GM12878 (cell line): ENCODE results near the gene IL36G. TPM values are rescaled to one million over a fixed set of nuclear protein-coding genes. Genes with fewer than 3 reads are reported as not detected.

Source experiments
- ATAC-seq: fragments of 200-7000 bp; cut with Tn5 transposase; 3 replicates; pipeline ENCODE4 v1.9.1; 2020; ENCODE audit warnings: mild to moderate bottlenecking, moderate library complexity
- BruUV-seq: library from RNA; stranded (reverse); fragments of 400-500 nt; replicated peaks from 2 replicates; lab custom pipeline; 2021; lab: Mats Ljungman, UMichigan
- CTCF ChIA-PET: fragments of 300-600 bp; sonication (Branson Sonifier 250); formaldehyde crosslinking; extraction: SDS; loops from one replicate; lab custom pipeline; 2021; ENCODE audit warnings: inconsistent platforms; lab: Yijun Ruan, JAX
- POLR2A ChIA-PET: fragments of 350-600 bp; formaldehyde crosslinking; extraction: SDS; loops from one replicate; lab custom pipeline; 2021; ENCODE audit warnings: inconsistent platforms; lab: Charles Lee
- RAD21 ChIA-PET: fragments of 300-600 bp; sonication (Branson Sonifier 250); formaldehyde crosslinking; loops from one replicate; lab custom pipeline; 2023; ENCODE audit warnings: antibody characterized with exemption; ENCODE audit not compliant: unreplicated experiment; lab: Charles Lee
- SMC1A ChIA-PET: fragments of 300-600 bp; sonication (Branson Sonifier 250); formaldehyde crosslinking; loops from one replicate; lab custom pipeline; 2023; ENCODE audit not compliant: unreplicated experiment, uncharacterized antibody; lab: Charles Lee
- DNase-seq: peaks from one replicate; pipeline ENCODE4 v3.0.0-alpha.2; 2011; ENCODE audit warnings: low read depth, low spot score
- FAIRE-seq: peaks from 3 replicates; lab custom pipeline; 2011; peaks lifted over from hg19 to GRCh38; lab: Jason Lieb, UNC
- H2AFZ ChIP-seq: 2 replicates; pipeline ENCODE4 v1.6.0; 2011; ENCODE audit warnings: low read depth, low read length, control low read depth; ENCODE audit not compliant: control insufficient read depth
- H3K27ac ChIP-seq: 2 replicates; pipeline ENCODE4 v1.5.1; 2011; ENCODE audit warnings: control low read depth; ENCODE audit not compliant: control insufficient read depth, insufficient read depth
- H3K27me3 ChIP-seq, 2 experiments: replicated peaks in 1 of 2; 2 replicates each; pipeline versions ENCODE4 v1.6.0 to v1.6.1; 2011; ENCODE audit warnings: low read length in 1 of 2; ENCODE audit not compliant: control insufficient read depth in 2 of 2, insufficient read depth in 2 of 2
- H3K36me3 ChIP-seq, 2 experiments: 2 replicates each; pipeline ENCODE4 v1.5.1; 2011; ENCODE audit warnings: low read length in 1 of 2; ENCODE audit not compliant: control insufficient read depth in 2 of 2, insufficient read depth in 2 of 2
- H3K4me1 ChIP-seq: 2 replicates; pipeline ENCODE4 v1.6.1; 2011; ENCODE audit warnings: mild to moderate bottlenecking, low read length, moderate library complexity, mixed read lengths; ENCODE audit not compliant: control insufficient read depth, insufficient read depth
- H3K4me2 ChIP-seq: 2 replicates; pipeline ENCODE4 v1.6.0; 2011; ENCODE audit warnings: control low read depth; ENCODE audit not compliant: control insufficient read depth, insufficient read depth
- H3K4me3 ChIP-seq: fragments of 200-600 bp; sonication (generic); 2 replicates; pipeline ENCODE4 v1.5.1; 2016
- H3K79me2 ChIP-seq: 2 replicates; pipeline ENCODE4 v1.6.0; 2011; ENCODE audit warnings: low read length; ENCODE audit not compliant: control insufficient read depth, insufficient read depth
- H3K9ac ChIP-seq: 2 replicates; pipeline ENCODE4 v1.8.0; 2011; ENCODE audit warnings: low read length, control low read depth, mixed read lengths; ENCODE audit not compliant: control insufficient read depth, insufficient read depth
- H3K9me3 ChIP-seq: replicated peaks from 3 replicates; pipeline ENCODE4 v1.5.1; 2011; ENCODE audit warnings: mild to moderate bottlenecking, low read length; ENCODE audit not compliant: control insufficient read depth, insufficient read depth
- H4K20me1 ChIP-seq: 2 replicates; pipeline ENCODE4 v1.6.0; 2011; ENCODE audit not compliant: control insufficient read depth, insufficient read depth
- BRCA1 ChIP-seq: IDR thresholded peaks from 2 replicates; pipeline ENCODE4 v1.6.1; 2011; ENCODE audit warnings: low read depth, low read length, improper control_type of control experiment
- EED ChIP-seq: sonication (generic); IDR thresholded peaks from 2 replicates; pipeline ENCODE4 v1.6.1; 2016; ENCODE audit warnings: antibody characterized with exemption, low read depth
- EZH2 ChIP-seq: IDR thresholded peaks from 2 replicates; pipeline ENCODE4 v1.6.1; 2012; ENCODE audit warnings: low read depth, mild to moderate bottlenecking, control low read depth, inconsistent platforms, low read length, borderline replicate concordance; ENCODE audit not compliant: control insufficient read depth
- NRF1 ChIP-seq: conservative IDR thresholded peaks from 2 replicates; pipeline ENCODE4 v1.6.1; 2011; ENCODE audit warnings: mild to moderate bottlenecking, low read depth, low read length, improper control_type of control experiment
- POLR2AphosphoS2 ChIP-seq: IDR thresholded peaks from 2 replicates; pipeline ENCODE4 v1.6.1; 2011; ENCODE audit warnings: low read depth, mild to moderate bottlenecking, low read length, improper control_type of control experiment, moderate library complexity
- POLR2AphosphoS5 ChIP-seq: IDR thresholded peaks from 2 replicates; pipeline ENCODE4 v1.6.1; 2011; ENCODE audit warnings: mild to moderate bottlenecking, low read length, inconsistent platforms
- RUNX3 ChIP-seq: IDR thresholded peaks from 2 replicates; pipeline ENCODE4 v1.6.1; 2012; ENCODE audit warnings: low read length, inconsistent platforms
- SIX5 ChIP-seq: IDR thresholded peaks from 2 replicates; pipeline ENCODE4 v1.6.1; 2011; ENCODE audit warnings: mild to moderate bottlenecking, low read depth, low read length, moderate library complexity; ENCODE audit not compliant: severe bottlenecking
- SP1 ChIP-seq: IDR thresholded peaks from one replicate; pipeline ENCODE4 v1.6.1; 2011; ENCODE audit warnings: low read depth, low read length
- ZSCAN29 ChIP-seq: fragments of 450-650 bp; IDR thresholded peaks from 2 replicates; pipeline ENCODE4 v1.6.1; 2017; ENCODE audit warnings: mild to moderate bottlenecking, moderate library complexity
- WGBS: methylation state at CpG from one replicate; pipeline ENCODE4 v1.1.6; 2016; ENCODE audit warnings: low lambda C conversion rate; ENCODE audit not compliant: insufficient replicate concordance, insufficient coverage; ENCODE audit errors: missing lambda C conversion rate; 5-methylcytosine and 5-hydroxymethylcytosine counted together
- in situ Hi-C: fragments of 300-500 bp; cut with MboI; formaldehyde crosslinking; loops from 9 replicates; pipeline ENCODE4 v1.14.3; 2018; ENCODE audit warnings: mixed read lengths
- intact Hi-C: fragments of 100-400 bp; cut with micrococcal nuclease; formaldehyde crosslinking; loops from one replicate; pipeline ENCODE4 v1.14.2; 2022; ENCODE audit not compliant: unreplicated experiment
- polyA plus RNA-seq, 11 experiments: library from polyadenylated mRNA; depleted of rRNA in 4 of 11; unstranded in 6 of 11; stranded (reverse) in 5 of 11; fragments of >200 nt; fragmentation: Nextera tagmentation in 4 of 11; fragmentation: Illumina TruSeq in 1 of 11; extraction: Ambion mirVana in 4 of 11; extraction: Trizol in 1 of 11; gene quantifications; 1 replicate in 1 of 11; 2 replicates in 10 of 11; pipeline versions ENCODE4 v1.2.1 to v1.2.3, GENCODE V29; 2011 to 2016; ENCODE audit warnings: inconsistent platforms in 2 of 11, missing spikeins in 2 of 11, low read depth in 1 of 11
- total RNA-seq, 4 experiments: library from RNA; depleted of rRNA in 3 of 4; stranded (reverse); fragments of >200 nt in 3 of 4; fragmentation: Illumina TruSeq in 1 of 4; extraction: Trizol in 1 of 4; gene quantifications; 2 replicates each; pipeline versions ENCODE4 v1.2.1 to v1.2.3, GENCODE V29; 2013 to 2021
- TF ChIP-seq, protein P1 (sequence below): IDR thresholded peaks from 2 replicates; pipeline ENCODE4 v1.6.1; 2011; ENCODE audit warnings: borderline replicate concordance, low read depth, mild to moderate bottlenecking, moderate library complexity, mixed read lengths, low read length; ENCODE audit not compliant: insufficient read depth; ENCODE audit errors: extremely low read length
- TF ChIP-seq, protein P2 (sequence below): IDR thresholded peaks from 2 replicates; pipeline ENCODE4 v1.6.1; 2012; ENCODE audit warnings: low read length, inconsistent platforms
- TF ChIP-seq, protein P3 (sequence below): fragments of 450-650 bp; formaldehyde crosslinking; IDR thresholded peaks from 2 replicates; pipeline ENCODE4 v1.4.0; 2022; ENCODE audit warnings: mild to moderate bottlenecking, moderate library complexity

IL36G gene
- total and polyA plus RNA-seq, 10 of the 15 experiments (the other 5 are each of a cell fraction or from before 2014, with no cell fraction given): 0.10 TPM; not detected in 9

DNA sequence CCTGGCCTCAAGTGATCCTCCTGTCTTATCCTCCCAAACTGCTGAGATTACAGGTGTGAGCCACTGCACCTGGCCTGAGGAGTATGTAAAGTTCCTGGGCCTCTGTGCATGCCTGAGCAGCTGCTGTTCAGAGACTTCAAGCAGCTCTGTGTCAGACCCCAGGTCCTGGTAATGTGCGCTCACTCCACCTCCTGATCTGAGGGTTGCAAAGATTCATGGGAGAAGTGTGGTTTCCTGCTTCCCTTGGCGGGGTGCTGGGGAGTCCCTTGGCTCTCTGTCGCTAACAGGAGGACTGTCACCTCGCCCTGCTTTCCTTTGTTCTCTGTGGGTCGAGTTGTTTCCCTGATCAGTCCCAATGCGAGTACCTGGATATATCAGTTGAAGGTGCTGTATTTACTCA lies 18.8 kb downstream of the IL36G start:
- peak; percentile 68 for TF ChIP-seq RUNX3
- TF ChIP-seq, protein P1, sequence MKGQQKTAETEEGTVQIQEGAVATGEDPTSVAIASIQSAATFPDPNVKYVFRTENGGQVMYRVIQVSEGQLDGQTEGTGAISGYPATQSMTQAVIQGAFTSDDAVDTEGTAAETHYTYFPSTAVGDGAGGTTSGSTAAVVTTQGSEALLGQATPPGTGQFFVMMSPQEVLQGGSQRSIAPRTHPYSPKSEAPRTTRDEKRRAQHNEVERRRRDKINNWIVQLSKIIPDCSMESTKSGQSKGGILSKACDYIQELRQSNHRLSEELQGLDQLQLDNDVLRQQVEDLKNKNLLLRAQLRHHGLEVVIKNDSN: no peak
- no peak for TF ChIP-seq SP1
- no peak for TF ChIP-seq POLR2AphosphoS5
- no peak for TF ChIP-seq EED
- TF ChIP-seq, all 136 proteins: peak for 1
- no peak for FAIRE-seq
- H3K9ac ChIP-seq: no peak overlapping the region
- intact Hi-C loops (no loop called here), in situ Hi-C loops (no loop called here)
- SMC1A ChIA-PET: interaction anchor here (0.9 kb wide), 1 partner anchor 8 kb away, joined by 3 read pairs; no protein-coding TSS in a partner anchor
- H3K27ac ChIP-seq: no peak overlapping the region
- no peak overlapping the region for H3K4me2 ChIP-seq
- peak; percentile 36; the same call in 2 of the 3 replicates for ATAC-seq
- POLR2A ChIA-PET: no interaction called here
- RAD21 ChIA-PET: no interaction called here
- BruUV-seq: no TSS peak
- H3K79me2 ChIP-seq: no peaks in the 10 kb centered on the region
- no peaks in the 10 kb centered on the region for H3K4me1 ChIP-seq
- no peaks in the 10 kb centered on the region for H3K36me3 ChIP-seq
- H3K27me3 ChIP-seq: no peaks in the 10 kb centered on the region
- no peak overlapping the region; the same call in 1 of the 2 replicates for H2AFZ ChIP-seq
- DNase-seq: no peak
- CTCF ChIA-PET: no interaction called here
- H4K20me1 ChIP-seq: no peaks in the 10 kb centered on the region
- no peaks in the 10 kb centered on the region; the same call in 1 of the 3 replicates for H3K9me3 ChIP-seq
- H3K4me3 ChIP-seq: no peak overlapping the region
- 1% methylated on average over 6 of the region's 6 CpGs for WGBS

DNA sequence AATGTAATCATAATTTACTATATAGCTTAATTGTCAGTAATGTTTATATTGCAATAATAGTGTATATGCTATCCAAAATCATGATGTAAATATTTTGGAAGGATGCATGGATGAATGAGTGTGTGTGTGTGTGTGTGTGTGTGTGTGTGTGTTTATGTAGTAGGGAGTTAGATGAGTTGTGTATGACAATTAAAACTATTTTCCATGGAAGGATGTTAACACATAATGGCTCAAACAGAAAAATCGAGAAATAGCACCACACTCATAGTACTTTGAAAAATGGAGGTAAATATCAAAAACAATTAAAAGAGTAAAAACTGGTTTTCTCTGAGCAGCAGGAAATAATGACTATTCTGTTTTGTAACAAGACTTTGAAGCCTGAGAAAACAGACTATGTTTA lies 19.3 kb downstream of the IL36G start:
- no TSS peak for BruUV-seq
- SMC1A ChIA-PET: interaction anchor here (0.9 kb wide), 1 partner anchor 9 kb away, joined by 3 read pairs; no protein-coding TSS in a partner anchor
- no peak for TF ChIP-seq SIX5
- no peak for TF ChIP-seq EZH2
- TF ChIP-seq, protein P2, sequence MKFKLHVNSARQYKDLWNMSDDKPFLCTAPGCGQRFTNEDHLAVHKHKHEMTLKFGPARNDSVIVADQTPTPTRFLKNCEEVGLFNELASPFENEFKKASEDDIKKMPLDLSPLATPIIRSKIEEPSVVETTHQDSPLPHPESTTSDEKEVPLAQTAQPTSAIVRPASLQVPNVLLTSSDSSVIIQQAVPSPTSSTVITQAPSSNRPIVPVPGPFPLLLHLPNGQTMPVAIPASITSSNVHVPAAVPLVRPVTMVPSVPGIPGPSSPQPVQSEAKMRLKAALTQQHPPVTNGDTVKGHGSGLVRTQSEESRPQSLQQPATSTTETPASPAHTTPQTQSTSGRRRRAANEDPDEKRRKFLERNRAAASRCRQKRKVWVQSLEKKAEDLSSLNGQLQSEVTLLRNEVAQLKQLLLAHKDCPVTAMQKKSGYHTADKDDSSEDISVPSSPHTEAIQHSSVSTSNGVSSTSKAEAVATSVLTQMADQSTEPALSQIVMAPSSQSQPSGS: no peak
- TF ChIP-seq, protein P3, sequence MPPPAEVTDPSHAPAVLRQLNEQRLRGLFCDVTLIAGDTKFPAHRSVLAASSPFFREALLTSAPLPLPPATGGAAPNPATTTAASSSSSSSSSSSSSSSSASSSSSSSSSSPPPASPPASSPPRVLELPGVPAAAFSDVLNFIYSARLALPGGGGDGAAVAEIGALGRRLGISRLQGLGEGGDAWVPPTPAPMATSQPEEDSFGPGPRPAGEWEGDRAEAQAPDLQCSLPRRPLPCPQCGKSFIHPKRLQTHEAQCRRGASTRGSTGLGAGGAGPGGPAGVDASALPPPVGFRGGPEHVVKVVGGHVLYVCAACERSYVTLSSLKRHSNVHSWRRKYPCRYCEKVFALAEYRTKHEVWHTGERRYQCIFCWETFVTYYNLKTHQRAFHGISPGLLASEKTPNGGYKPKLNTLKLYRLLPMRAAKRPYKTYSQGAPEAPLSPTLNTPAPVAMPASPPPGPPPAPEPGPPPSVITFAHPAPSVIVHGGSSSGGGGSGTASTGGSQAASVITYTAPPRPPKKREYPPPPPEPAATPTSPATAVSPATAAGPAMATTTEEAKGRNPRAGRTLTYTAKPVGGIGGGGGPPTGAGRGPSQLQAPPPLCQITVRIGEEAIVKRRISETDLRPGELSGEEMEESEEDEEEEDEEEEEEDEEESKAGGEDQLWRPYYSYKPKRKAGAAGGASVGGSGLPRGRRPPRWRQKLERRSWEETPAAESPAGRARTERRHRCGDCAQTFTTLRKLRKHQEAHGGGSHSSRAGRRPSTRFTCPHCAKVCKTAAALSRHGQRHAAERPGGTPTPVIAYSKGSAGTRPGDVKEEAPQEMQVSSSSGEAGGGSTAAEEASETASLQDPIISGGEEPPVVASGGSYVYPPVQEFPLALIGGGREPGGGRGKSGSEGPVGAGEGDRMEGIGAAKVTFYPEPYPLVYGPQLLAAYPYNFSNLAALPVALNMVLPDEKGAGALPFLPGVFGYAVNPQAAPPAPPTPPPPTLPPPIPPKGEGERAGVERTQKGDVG: no peak
- no peak for TF ChIP-seq POLR2AphosphoS2
- TF ChIP-seq NRF1: no peak
- TF ChIP-seq ZSCAN29: no peak
- TF ChIP-seq BRCA1: no peak
- TF ChIP-seq, all 136 proteins: peak for 0
- no peaks in the 10 kb centered on the region for H3K4me1 ChIP-seq
- no peaks in the 10 kb centered on the region for H3K79me2 ChIP-seq
- H3K4me2 ChIP-seq: no peak overlapping the region
- in situ Hi-C loops: no loop called here
- no peak overlapping the region for H3K4me3 ChIP-seq
- no peaks in the 10 kb centered on the region; the same call in 1 of the 3 replicates for H3K9me3 ChIP-seq
- no peaks in the 10 kb centered on the region for H4K20me1 ChIP-seq
- no peak overlapping the region for H2AFZ ChIP-seq
- ChIA-PET RAD21 (no interaction called here), CTCF (no interaction called here), POLR2A (no interaction called here)
- no peaks in the 10 kb centered on the region for H3K27me3 ChIP-seq
- DNase-seq (no peak), FAIRE-seq (no peak), ATAC-seq (no peak)
- H3K9ac ChIP-seq: no peak overlapping the region
- WGBS: 0% methylated on average over 1 of the region's 1 CpG
- H3K27ac ChIP-seq: no peak overlapping the region
- H3K36me3 ChIP-seq: no peaks in the 10 kb centered on the region
- intact Hi-C loops: no loop called here
